GM18873 (cell line): Measurements from ENCODE around the gene TRIM62.

Experiments used
- ATAC-seq: cut with Tn5 transposase; IDR thresholded peaks from one replicate; pipeline ENCODE4 v1.9.1; 2021; ENCODE audit warnings: mild to moderate bottlenecking, moderate library complexity, moderate number of reproducible peaks; ENCODE audit not compliant: unreplicated experiment, low FRiP score

TRIM62 gene

GRCh38 chr1:33162141-33162540 is 19.7 kb downstream of the TRIM62 start:
- ATAC-seq: no peak

GRCh38 chr1:33161061-33161681 is 20.7 kb downstream of the TRIM62 start:
- ATAC-seq: no peak

GRCh38 chr1:33159577-33159976 is 22.3 kb downstream of the TRIM62 start:
- ATAC-seq: no peak

- no peak for ATAC-seq
These were observed 23.5 kb downstream of the TRIM62 start for GRCh38 chr1:33158366-33158765.

- no peak for ATAC-seq
These were observed 24.7 kb downstream of the TRIM62 start for GRCh38 chr1:33157131-33157530.

GRCh38 chr1:33155877-33156538 is 25.8 kb downstream of the TRIM62 start:
- no peak for ATAC-seq

- no peak for ATAC-seq
These were observed 28.2 kb downstream of the TRIM62 start for GRCh38 chr1:33153650-33154049.

- ATAC-seq: no peak
These were observed 29.0 kb downstream of the TRIM62 start for GRCh38 chr1:33152685-33153432.

GRCh38 chr1:33151116-33151515 is 30.7 kb downstream of the TRIM62 start:
- ATAC-seq: no peak

GRCh38 chr1:33150522-33150921 is 31.3 kb downstream of the TRIM62 start:
- no peak for ATAC-seq

GRCh38 chr1:33149453-33150190 is 32.2 kb downstream of the TRIM62 start:
- no peak for ATAC-seq

GRCh38 chr1:33148615-33149014 is 33.2 kb downstream of the TRIM62 start:
- no peak for ATAC-seq

GRCh38 chr1:33147997-33148314 is 33.9 kb downstream of the TRIM62 start:
- ATAC-seq: no peak

GRCh38 chr1:33147275-33147996 is 34.4 kb downstream of the TRIM62 start:
- ATAC-seq: no peak

- no peak for ATAC-seq
These were observed 35.8 kb downstream of the TRIM62 start for GRCh38 chr1:33146003-33146402.

- ATAC-seq: no peak
These were observed 38.1 kb downstream of the TRIM62 start for GRCh38 chr1:33143698-33144097.

GRCh38 chr1:33143176-33143575 is 38.7 kb downstream of the TRIM62 start:
- ATAC-seq: no peak

- ATAC-seq: no peak
These were observed 39.3 kb downstream of the TRIM62 start for GRCh38 chr1:33142483-33143064.

- no peak for ATAC-seq
These were observed 40.1 kb downstream of the TRIM62 start for GRCh38 chr1:33141781-33142180.

- ATAC-seq: no peak
These were observed 40.6 kb downstream of the TRIM62 start for GRCh38 chr1:33141216-33141615.
